ENCODE data around the gene OPA1. TPM values are rescaled to one million over a fixed set of nuclear protein-coding genes. Genes with fewer than 3 reads are reported as not detected.

Gene OPA1
- total and polyA plus RNA-seq, 2 of the 13 experiments (the other 11 are each of a cell fraction or from before 2014, with no cell fraction given), result 26.7 to 78.5 TPM

DNA sequence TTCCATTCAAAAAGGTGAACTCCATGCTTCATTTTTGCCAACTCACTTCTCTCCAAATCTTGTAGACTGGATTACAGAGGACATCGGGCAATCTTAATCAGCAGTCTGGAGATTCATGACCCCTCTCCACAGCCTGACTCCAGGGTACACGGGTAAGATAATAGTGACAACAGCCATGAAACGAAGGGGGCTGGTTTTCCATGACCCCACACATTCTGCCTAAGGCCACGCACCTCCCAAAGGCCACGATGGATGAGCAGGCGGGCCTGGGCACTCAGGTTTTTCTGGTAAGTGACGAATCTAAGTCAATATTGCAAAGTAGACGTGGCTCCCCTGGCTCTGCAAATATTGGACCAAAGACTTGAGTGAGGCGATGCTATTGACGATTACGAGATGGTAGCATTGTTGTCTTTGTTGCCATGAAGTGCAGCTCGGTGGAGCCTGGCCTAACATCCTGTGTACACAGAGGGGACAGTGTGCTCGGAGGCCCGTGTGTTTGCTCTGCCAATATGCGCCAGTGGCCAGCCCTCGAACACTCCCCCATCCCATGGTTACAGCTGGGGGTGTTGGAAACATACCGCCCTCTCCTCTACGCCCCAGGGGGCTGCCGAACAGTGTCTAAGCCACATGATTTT, 119.1 kb downstream of the OPA1 start (continued):
- TF ChIP-seq, protein P1, sequence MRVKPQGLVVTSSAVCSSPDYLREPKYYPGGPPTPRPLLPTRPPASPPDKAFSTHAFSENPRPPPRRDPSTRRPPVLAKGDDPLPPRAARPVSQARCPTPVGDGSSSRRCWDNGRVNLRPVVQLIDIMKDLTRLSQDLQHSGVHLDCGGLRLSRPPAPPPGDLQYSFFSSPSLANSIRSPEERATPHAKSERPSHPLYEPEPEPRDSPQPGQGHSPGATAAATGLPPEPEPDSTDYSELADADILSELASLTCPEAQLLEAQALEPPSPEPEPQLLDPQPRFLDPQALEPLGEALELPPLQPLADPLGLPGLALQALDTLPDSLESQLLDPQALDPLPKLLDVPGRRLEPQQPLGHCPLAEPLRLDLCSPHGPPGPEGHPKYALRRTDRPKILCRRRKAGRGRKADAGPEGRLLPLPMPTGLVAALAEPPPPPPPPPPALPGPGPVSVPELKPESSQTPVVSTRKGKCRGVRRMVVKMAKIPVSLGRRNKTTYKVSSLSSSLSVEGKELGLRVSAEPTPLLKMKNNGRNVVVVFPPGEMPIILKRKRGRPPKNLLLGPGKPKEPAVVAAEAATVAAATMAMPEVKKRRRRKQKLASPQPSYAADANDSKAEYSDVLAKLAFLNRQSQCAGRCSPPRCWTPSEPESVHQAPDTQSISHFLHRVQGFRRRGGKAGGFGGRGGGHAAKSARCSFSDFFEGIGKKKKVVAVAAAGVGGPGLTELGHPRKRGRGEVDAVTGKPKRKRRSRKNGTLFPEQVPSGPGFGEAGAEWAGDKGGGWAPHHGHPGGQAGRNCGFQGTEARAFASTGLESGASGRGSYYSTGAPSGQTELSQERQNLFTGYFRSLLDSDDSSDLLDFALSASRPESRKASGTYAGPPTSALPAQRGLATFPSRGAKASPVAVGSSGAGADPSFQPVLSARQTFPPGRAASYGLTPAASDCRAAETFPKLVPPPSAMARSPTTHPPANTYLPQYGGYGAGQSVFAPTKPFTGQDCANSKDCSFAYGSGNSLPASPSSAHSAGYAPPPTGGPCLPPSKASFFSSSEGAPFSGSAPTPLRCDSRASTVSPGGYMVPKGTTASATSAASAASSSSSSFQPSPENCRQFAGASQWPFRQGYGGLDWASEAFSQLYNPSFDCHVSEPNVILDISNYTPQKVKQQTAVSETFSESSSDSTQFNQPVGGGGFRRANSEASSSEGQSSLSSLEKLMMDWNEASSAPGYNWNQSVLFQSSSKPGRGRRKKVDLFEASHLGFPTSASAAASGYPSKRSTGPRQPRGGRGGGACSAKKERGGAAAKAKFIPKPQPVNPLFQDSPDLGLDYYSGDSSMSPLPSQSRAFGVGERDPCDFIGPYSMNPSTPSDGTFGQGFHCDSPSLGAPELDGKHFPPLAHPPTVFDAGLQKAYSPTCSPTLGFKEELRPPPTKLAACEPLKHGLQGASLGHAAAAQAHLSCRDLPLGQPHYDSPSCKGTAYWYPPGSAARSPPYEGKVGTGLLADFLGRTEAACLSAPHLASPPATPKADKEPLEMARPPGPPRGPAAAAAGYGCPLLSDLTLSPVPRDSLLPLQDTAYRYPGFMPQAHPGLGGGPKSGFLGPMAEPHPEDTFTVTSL (CRISPR knock-in tag; IDR thresholded peaks at IDR 0.05; ENCODE audit: borderline replicate concordance), result peak; percentile 97
- TF ChIP-seq RBM22 (optimal IDR thresholded peaks at IDR 0.05; ENCODE audit: low read length), result no peak
- no peak; the same call in 1 of the 2 replicates for TF ChIP-seq PAF1 (CRISPR knock-in tag; IDR thresholded peaks at IDR 0.05)
- TF ChIP-seq MEIS1 (CRISPR knock-in tag; IDR thresholded peaks at IDR 0.05; ENCODE audit: borderline replicate concordance), result peak; percentile 78
- 0 out of 2 replicates have a peak, but pooled peaks have one; percentile 45 for TF ChIP-seq TCF7L2 (IDR thresholded peaks at IDR 0.05; ENCODE audit: low read depth, low read length)
- no peak for TF ChIP-seq RBM39 (IDR thresholded peaks at IDR 0.05; ENCODE audit: low read depth, low read length, poor library complexity, severe bottlenecking)
- peak; percentile 99 for TF ChIP-seq DPF2 (CRISPR knock-in tag; IDR thresholded peaks at IDR 0.05; ENCODE audit: borderline replicate concordance, low read depth)
- peak; percentile 96 for TF ChIP-seq GATAD2A (CRISPR knock-in tag; IDR thresholded peaks at IDR 0.05)
- TF ChIP-seq BHLHE40 (IDR thresholded peaks at IDR 0.05; ENCODE audit: low read length), result peak; percentile 87
- TF ChIP-seq, protein P2, sequence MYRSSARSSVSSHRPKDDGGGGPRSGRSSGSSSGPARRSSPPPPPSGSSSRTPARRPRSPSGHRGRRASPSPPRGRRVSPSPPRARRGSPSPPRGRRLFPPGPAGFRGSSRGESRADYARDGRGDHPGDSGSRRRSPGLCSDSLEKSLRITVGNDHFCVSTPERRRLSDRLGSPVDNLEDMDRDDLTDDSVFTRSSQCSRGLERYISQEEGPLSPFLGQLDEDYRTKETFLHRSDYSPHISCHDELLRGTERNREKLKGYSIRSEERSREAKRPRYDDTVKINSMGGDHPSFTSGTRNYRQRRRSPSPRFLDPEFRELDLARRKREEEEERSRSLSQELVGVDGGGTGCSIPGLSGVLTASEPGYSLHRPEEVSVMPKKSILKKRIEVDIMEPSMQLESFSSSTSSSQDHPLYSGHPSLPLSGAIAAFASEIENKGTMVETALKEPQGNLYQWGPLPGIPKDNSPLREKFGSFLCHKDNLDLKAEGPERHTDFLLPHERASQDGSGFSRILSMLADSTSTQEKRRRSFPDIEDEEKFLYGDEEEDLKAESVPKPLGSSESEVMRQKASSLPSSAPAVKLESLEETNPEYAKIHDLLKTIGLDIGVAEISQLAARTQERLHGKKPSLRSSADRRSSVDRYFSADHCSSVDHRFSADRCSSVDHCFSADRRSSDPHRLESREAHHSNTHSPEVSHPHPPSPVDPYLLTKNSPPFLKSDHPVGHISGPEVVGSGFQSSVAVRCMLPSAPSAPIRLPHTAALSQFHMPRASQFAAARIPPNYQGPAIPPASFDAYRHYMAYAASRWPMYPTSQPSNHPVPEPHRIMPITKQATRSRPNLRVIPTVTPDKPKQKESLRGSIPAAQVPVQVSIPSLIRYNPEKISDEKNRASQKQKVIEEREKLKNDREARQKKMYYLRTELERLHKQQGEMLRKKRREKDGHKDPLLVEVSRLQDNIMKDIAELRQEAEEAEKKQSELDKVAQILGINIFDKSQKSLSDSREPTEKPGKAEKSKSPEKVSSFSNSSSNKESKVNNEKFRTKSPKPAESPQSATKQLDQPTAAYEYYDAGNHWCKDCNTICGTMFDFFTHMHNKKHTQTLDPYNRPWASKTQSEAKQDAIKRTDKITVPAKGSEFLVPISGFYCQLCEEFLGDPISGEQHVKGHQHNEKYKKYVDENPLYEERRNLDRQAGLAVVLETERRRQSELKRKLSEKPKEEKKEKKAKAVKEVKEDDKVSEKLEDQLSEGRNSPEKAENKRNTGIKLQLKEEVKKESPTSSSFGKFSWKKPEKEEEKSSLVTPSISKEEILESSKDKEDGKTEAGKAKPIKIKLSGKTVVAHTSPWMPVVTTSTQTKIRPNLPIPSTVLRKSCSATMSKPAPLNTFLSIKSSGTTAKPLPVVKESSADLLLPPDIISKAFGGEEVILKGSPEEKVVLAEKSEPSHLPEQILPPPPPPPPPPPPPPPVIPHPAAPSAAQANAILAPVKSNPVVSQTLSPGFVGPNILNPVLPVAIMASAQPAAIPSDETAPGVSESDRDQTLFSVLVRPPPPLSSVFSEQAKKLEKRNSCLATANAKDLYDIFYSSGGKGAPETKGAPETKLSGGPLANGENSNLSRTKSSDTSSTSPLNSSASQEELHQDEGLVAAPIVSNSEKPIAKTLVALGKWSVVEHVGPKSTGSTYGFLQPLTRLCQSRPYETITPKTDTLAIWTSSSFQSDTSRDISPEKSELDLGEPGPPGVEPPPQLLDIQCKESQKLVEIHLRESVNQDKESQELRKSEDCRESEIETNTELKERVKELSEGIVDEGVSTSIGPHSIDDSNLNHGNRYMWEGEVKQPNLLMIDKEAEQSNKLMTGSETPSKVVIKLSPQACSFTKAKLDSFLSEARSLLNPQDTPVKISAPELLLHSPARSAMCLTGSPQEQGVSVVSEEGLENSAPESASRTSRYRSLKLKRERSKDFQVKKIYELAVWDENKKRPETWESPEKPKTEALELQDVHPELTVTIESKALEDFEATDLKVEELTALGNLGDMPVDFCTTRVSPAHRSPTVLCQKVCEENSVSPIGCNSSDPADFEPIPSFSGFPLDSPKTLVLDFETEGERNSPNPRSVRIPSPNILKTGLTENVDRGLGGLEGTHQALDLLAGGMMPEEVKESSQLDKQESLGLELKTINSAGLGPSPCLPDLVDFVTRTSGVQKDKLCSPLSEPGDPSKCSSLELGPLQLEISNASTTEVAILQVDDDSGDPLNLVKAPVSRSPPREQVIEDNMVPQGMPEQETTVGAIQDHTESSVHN (CRISPR knock-in tag; IDR thresholded peaks at IDR 0.05), result peak; percentile 94
- TF ChIP-seq RFX5 (IDR thresholded peaks at IDR 0.05; ENCODE audit: low read depth, low read length), result peak; percentile 29; the same call in 1 of the 2 replicates
- TF ChIP-seq, protein P3, sequence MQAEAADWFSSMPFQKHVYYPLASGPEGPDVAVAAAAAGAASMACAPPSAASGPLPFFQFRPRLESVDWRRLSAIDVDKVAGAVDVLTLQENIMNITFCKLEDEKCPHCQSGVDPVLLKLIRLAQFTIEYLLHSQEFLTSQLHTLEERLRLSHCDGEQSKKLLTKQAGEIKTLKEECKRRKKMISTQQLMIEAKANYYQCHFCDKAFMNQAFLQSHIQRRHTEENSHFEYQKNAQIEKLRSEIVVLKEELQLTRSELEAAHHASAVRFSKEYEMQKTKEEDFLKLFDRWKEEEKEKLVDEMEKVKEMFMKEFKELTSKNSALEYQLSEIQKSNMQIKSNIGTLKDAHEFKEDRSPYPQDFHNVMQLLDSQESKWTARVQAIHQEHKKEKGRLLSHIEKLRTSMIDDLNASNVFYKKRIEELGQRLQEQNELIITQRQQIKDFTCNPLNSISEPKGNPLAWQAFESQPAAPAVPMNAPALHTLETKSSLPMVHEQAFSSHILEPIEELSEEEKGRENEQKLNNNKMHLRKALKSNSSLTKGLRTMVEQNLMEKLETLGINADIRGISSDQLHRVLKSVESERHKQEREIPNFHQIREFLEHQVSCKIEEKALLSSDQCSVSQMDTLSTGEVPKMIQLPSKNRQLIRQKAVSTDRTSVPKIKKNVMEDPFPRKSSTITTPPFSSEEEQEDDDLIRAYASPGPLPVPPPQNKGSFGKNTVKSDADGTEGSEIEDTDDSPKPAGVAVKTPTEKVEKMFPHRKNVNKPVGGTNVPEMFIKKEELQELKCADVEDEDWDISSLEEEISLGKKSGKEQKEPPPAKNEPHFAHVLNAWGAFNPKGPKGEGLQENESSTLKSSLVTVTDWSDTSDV (CRISPR knock-in tag; IDR thresholded peaks at IDR 0.05), result no peak
